ENCODE results near the gene SGSM1.

SGSM1 gene

GRCh38 chr22:24807284-24807950, 1.4 kb downstream of the SGSM1 start:
- DNase-seq (ENCODE audit: low read depth in 2 of 2) = no peak

DNA sequence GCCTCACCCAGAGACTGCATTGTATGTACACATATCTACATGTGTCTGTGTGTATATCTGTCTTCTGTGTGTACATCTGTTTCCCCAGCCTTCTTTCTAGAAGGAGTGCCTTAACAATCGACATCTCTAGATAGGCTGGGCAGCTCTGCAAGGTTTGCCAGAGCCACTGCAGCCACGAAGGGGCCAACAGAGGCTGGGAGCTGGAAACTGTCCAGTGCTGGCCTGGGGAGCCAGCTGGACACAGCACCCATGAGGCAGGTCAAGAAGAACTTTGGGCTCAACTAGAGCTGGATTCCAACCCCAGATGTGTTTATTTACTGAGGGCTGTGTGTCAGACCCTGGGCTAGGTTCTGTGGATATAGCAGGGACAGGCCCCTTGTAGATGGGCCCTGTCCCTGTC, 3.3 kb downstream of the SGSM1 start:
- DNase-seq (ENCODE audit: low read depth in 2 of 2) = no peak

DNA sequence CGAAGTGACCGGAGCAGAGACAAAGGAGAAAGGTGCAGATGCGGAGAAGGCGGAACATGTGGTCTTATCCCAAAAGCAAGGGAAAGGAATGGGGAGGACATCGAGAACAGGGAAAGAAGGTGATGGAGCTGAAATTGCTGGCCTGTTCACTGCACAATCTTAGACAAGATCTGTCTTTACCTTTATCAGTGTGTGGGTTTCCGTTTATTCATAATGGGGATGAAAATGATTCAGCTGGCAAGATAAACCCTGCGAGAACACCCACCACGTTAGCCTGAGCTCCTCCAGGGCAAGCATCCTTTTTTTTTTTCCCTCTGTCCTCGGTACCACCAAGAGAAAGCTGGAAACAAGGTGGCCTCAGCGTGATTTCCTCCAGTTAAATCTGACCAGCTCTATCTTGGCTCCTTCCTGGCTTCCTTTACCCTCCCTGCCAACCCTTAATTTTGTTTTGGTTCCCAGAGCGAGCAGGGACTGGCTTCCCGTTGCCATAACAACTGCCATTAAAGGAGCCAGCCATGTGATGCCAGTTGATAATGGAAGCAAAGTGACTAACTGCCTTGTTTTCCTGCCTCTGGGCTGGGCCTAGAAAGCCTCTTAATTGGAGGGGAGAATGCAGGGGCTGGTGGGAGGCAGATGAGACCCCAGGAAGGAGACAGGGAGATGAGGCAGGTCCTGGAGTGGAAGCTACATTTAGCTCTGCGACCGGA, 4.2 kb downstream of the SGSM1 start:
- no peak for DNase-seq (ENCODE audit: low read depth in 2 of 2)

- DNase-seq (ENCODE audit: low read depth in 2 of 2) = no peak
Measured at GRCh38 chr22:24812950-24813775, 7.2 kb downstream of the SGSM1 start.

GRCh38 chr22:24813861-24814770, 8.1 kb downstream of the SGSM1 start:
- no peak for DNase-seq (ENCODE audit: low read depth in 2 of 2)

GRCh38 chr22:24816806-24817205, 10.8 kb downstream of the SGSM1 start:
- DNase-seq (ENCODE audit: low read depth in 2 of 2) = no peak

GRCh38 chr22:24819487-24819886, 13.5 kb downstream of the SGSM1 start:
- no peak for DNase-seq (ENCODE audit: low read depth in 2 of 2)

GRCh38 chr22:24819911-24820461, 14.0 kb downstream of the SGSM1 start:
- no peak for DNase-seq (ENCODE audit: low read depth in 2 of 2)

GRCh38 chr22:24822471-24822870, 16.5 kb downstream of the SGSM1 start:
- no peak for DNase-seq (ENCODE audit: low read depth in 2 of 2)

DNA sequence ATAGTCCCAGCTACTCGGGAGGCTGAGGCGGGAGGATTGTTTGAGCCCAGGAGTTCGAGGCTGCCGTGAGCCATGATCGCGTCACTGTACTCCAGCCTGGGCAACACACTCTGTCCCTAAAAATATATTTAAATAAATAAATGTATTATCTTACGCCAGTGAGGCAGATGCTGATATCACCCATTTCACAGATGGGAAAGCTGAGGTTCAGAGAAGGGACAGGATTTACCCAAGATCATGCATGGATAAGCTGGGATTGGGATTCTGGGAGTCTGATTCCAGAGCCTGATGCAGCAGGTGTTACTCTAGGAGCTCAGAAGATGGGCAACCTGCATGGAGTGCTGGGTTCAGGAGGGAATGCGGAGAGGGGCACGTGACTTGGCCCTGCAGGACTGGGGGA, 17.8 kb downstream of the SGSM1 start:
- no peak for DNase-seq (ENCODE audit: low read depth in 2 of 2)

- DNase-seq (ENCODE audit: low read depth in 2 of 2) = no peak
Measured at GRCh38 chr22:24824250-24824649, 18.2 kb downstream of the SGSM1 start.

GRCh38 chr22:24824915-24825314, 18.9 kb downstream of the SGSM1 start:
- DNase-seq (ENCODE audit: low read depth in 2 of 2) = no peak

GRCh38 chr22:24826710-24827285, 20.8 kb downstream of the SGSM1 start:
- no peak for DNase-seq (ENCODE audit: low read depth in 2 of 2)

GRCh38 chr22:24827296-24827695, 21.3 kb downstream of the SGSM1 start:
- no peak for DNase-seq (ENCODE audit: low read depth in 2 of 2)

- no peak for DNase-seq (ENCODE audit: low read depth in 2 of 2)
Measured at GRCh38 chr22:24830205-24830979, 24.4 kb downstream of the SGSM1 start.

DNA sequence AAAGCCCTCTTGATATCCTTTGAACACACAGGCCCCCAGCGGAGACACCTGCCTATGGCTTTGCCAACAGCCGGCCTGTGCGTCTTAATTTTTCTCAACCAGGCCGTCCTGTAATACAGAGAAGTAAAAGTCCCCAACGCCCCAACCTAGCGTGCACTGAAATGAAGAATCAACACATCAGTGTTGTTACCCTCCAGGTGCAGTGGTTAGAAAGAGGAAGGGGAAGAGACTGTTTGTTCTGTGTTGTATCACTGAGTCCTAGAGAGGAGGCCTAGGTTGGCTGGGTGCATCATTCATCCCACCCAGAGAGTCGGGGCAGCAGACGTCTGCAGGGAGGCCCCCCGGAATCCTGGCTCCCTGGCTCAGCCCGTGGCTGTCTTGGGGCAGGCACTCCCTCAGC, 25.7 kb downstream of the SGSM1 start:
- DNase-seq (ENCODE audit: low read depth in 2 of 2) = no peak

DNA sequence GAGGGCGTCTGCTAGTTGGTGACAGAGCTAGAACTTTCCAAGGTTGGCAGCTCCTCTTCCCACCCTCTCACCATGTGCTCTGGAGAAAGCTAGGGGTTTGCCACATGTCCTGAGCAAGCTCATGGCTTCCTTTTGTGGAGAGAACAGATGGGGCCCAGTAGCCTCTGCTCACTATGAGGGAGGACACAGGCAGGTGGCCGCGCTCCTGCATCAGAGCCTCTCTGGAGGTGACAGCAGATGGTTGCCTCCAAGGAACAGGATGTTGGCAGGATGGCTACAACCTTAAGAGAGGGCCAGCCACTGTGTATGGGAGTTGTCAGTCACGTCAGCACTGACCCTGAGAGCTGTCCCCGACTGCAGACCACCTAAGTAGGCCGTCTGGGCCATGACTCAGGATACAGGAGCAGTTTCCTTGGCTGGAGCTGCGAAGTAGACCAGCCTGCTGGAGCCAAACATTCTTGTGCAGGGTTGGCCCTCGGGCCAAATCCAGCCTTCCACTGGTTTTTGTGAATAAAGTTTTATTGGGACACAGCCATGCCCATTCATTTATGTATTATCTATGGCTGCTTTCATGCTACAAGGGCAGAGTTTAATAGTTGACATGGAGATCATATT, 28.0 kb downstream of the SGSM1 start:
- no peak for DNase-seq (ENCODE audit: low read depth in 2 of 2)

DNA sequence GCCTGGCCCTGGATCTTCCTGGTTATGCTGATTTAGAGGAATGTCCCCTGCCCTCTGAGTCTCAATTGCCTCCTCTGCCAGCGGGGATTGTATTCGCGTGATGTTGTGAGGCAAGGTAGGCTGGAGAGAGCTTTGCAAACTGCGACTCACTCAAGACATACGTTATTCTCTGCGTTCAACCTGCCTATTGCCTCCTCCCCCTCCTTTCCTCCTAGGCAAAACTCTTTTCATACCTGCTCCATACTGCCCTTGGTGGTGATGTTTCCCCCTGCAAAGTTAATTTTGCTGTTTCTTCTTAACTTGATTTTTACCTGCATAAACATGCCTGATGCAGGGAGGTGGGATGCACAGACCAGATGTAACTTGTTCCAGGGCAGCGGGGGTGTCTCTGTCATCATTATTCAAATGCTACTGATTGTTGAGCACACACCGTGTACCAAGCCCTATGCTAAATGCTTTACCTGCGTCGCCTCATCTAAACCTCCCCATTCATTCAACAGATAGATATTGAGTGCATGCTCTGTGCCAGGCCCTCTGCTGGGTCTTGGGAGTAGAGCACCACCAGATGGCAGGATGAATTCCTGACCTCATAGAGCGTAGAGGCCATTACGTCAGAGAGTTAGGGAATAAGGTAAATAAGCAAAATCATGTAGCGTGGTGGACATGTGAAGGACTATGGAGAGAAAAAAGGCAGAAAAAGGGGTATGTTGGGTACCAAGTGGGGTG, 29.0 kb downstream of the SGSM1 start:
- no peak for DNase-seq (ENCODE audit: low read depth in 2 of 2)

- no peak for DNase-seq (ENCODE audit: low read depth in 2 of 2)
Measured at GRCh38 chr22:24836282-24836681, 30.3 kb downstream of the SGSM1 start.
